NCI-H146 treated with DMSO at 0.1 percent for 48 hours (cell line): ENCODE measurements around the gene MYOD1.

Experiments used
- DNase-seq: peaks from one replicate; lab custom pipeline; 2025; ENCODE audit not compliant: unreplicated experiment; lab: John Stamatoyannopoulos, UW

MYOD1 gene

GRCh38 chr11:17769218-17769617, 49.8 kb downstream of the MYOD1 start:
- DNase-seq: no peak

- DNase-seq: no peak
Measured at GRCh38 chr11:17770048-17770652, 50.8 kb downstream of the MYOD1 start.

GRCh38 chr11:17770917-17771316, 51.5 kb downstream of the MYOD1 start:
- DNase-seq: no peak

GRCh38 chr11:17771415-17771814, 52.0 kb downstream of the MYOD1 start:
- DNase-seq: no peak
